ENCODE data around the gene TOM1. TPM values are rescaled to one million over a fixed set of nuclear protein-coding genes. Genes with fewer than 3 reads are reported as not detected.

Gene TOM1
- total and polyA plus RNA-seq, 2 of the 13 experiments (the other 11 are each of a cell fraction or from before 2014, with no cell fraction given): 30.8 to 87.3 TPM

- ChIA-PET CTCF (ENCODE audit: low intra/inter-chr PET ratio, low total read pairs) (no interaction called here), POLR2A (no interaction called here)
- Histone ChIP-seq H3K4me1 (ENCODE audit: insufficient read depth, low read length) (no peaks in the 10 kb centered on the region), H3K9me3 (ENCODE audit: low read length) (no peaks in the 10 kb centered on the region), H3K9ac (ENCODE audit: insufficient read depth, low read depth, low read length) (no peak overlapping the region), H3K4me3 (replicated peaks in 1 of 3; ENCODE audit: insufficient read depth in 1 of 3, low read depth in 2 of 3, low read length in 3 of 3) (no peak overlapping the region), H3K4me2 (ENCODE audit: low read depth, low read length) (no peak overlapping the region), H3K36me3 (replicated peaks in 1 of 2; ENCODE audit: control insufficient read depth in 1 of 2, insufficient read depth in 2 of 2, low read length in 2 of 2) (peaks cover 33 to 40% of the 10 kb centered on the region in 2 experiments), H3K27ac (ENCODE audit: extremely low read length, insufficient read depth, low read length) (no peak overlapping the region), H3K27me3 (ENCODE audit: control insufficient read depth in 1 of 2, insufficient read depth in 2 of 2, low read length in 2 of 2) (no peaks in the 10 kb centered on the region), H3K79me2 (ENCODE audit: insufficient read depth, low read length) (no peaks in the 10 kb centered on the region), H4K20me1 (ENCODE audit: insufficient read depth, low read length) (no peaks in the 10 kb centered on the region), H2AFZ (ENCODE audit: low read length) (no peak overlapping the region)
- intact Hi-C loops (cut with micrococcal nuclease; ENCODE audit: unreplicated experiment) (no loop called here), in situ Hi-C loops (cut with HindIII; ENCODE audit: extremely low pct_ligation_motif_present, low pct_unique_long_range_greater_than_20kb) (no loop called here)
- ATAC-seq (no peak), DNase-seq (ENCODE audit: low spot score) (no peak), FAIRE-seq (no peak)
- 96% methylated on average over 15 of the region's 26 CpGs for WGBS (ENCODE audit: low lambda C conversion rate)
- TF ChIP-seq ZNF792 (CRISPR knock-in tag; IDR thresholded peaks at IDR 0.05) (no peak), ZNF335 (CRISPR knock-in tag; IDR thresholded peaks at IDR 0.05) (no peak), CBX5 (CRISPR knock-in tag; IDR thresholded peaks at IDR 0.05; ENCODE audit: borderline replicate concordance) (no peak), ZUFSP (CRISPR knock-in tag; IDR thresholded peaks at IDR 0.05; ENCODE audit: borderline replicate concordance) (no peak), PBX2 (CRISPR knock-in tag; IDR thresholded peaks at IDR 0.05) (no peak), ZNF354B (CRISPR knock-in tag; IDR thresholded peaks at IDR 0.05) (no peak), ZNF18 (CRISPR knock-in tag; IDR thresholded peaks at IDR 0.05; ENCODE audit: insufficient replicate concordance) (no peak), FOXO4 (CRISPR knock-in tag; conservative IDR thresholded peaks at IDR 0.05) (no peak), ZBTB1 (CRISPR knock-in tag; IDR thresholded peaks at IDR 0.05; ENCODE audit: borderline replicate concordance) (no peak), SALL2 (CRISPR knock-in tag; IDR thresholded peaks at IDR 0.05) (no peak), TOE1 (CRISPR knock-in tag; IDR thresholded peaks at IDR 0.05) (no peak)
- no TSS peak for BruUV-seq (replicated peaks)
Measured at GRCh38 chr22:35343664-35344550, 44.2 kb downstream of the TOM1 start.
